ENCODE results near the gene ATRNL1.

GRCh38 chr10:115239761-115240160 lies 146.6 kb downstream of the ATRNL1 start:
- TF ChIP-seq PKNOX1 (IDR thresholded peaks at IDR 0.05) (no peak), TARDBP (IDR thresholded peaks at IDR 0.05) (no peak), FOXM1 (IDR thresholded peaks at IDR 0.05; ENCODE audit: borderline replicate concordance) (no peak), SP1 (IDR thresholded peaks at IDR 0.05) (no peak), ARNT (IDR thresholded peaks at IDR 0.05) (no peak), L3MBTL2 (conservative IDR thresholded peaks at IDR 0.05) (no peak), BHLHE40 (IDR thresholded peaks at IDR 0.05; ENCODE audit: borderline replicate concordance) (no peak), ZNF384 (IDR thresholded peaks at IDR 0.05) (no peak)
